Measurements from ENCODE around the gene TRIM37. TPM values are rescaled to one million over a fixed set of nuclear protein-coding genes. Genes with fewer than 3 reads are reported as not detected.
A peak's percentile ranks its signal among the peaks of the same experiment; 100 is the strongest.

Gene TRIM37
- total and polyA plus RNA-seq, 2 experiments from 2014 or later, result 25.6 to 30.0 TPM

DNA sequence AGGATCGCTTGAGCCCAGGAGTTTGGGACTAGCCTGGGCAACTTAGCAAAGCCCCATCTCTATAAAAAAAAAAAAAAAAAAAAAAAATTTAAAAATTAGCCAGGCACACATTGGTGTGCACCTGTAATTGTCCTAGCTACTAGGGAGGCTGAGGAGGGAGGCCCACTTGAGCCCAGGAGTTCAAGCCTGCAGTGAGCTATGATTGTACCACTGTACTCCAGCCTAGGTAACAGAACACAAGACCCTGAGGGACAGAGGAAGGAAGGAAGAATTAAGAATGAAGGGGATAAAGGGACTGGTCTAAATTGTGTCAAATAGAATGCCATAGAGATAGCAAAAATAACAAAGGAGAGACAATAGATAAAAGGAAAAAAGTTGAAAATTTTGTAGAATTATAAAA, 102.8 kb downstream of the TRIM37 start:
- DNase-seq (ENCODE audit: low read depth in 1 of 2, low spot score in 1 of 2), result no peak
- TF ChIP-seq, protein P1, sequence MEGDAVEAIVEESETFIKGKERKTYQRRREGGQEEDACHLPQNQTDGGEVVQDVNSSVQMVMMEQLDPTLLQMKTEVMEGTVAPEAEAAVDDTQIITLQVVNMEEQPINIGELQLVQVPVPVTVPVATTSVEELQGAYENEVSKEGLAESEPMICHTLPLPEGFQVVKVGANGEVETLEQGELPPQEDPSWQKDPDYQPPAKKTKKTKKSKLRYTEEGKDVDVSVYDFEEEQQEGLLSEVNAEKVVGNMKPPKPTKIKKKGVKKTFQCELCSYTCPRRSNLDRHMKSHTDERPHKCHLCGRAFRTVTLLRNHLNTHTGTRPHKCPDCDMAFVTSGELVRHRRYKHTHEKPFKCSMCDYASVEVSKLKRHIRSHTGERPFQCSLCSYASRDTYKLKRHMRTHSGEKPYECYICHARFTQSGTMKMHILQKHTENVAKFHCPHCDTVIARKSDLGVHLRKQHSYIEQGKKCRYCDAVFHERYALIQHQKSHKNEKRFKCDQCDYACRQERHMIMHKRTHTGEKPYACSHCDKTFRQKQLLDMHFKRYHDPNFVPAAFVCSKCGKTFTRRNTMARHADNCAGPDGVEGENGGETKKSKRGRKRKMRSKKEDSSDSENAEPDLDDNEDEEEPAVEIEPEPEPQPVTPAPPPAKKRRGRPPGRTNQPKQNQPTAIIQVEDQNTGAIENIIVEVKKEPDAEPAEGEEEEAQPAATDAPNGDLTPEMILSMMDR (IDR thresholded peaks at IDR 0.05; ENCODE audit: low read depth, low read length), result no peak

DNA sequence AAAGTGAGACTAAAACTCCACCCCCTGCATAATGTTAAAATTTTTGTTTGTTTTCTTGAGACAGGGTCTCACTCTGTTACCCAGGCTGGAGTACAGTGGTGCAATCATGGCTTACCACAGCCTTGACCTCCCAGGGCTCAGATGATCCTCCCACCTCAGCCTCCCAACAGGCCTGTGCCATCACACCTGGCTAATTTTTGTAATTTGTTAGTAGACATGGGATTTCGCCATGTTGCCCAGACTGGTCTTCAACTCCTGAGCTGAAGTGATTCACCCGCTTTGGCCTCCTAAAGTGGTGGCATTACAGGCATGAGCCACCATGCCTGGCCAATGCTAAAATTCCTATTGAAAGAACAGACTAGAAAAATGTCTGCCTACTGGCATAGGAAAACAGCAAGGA, 103.8 kb downstream of the TRIM37 start:
- DNase-seq (ENCODE audit: low read depth in 1 of 2, low spot score in 1 of 2), result no peak
- Histone ChIP-seq H3K4me1 (ENCODE audit: low read depth) (peaks cover 21% of the 10 kb centered on the region), H3K27me3 (no peaks in the 10 kb centered on the region), H3K4me3 (no peak overlapping the region), H3K9me3 (ENCODE audit: low read depth) (no peaks in the 10 kb centered on the region), H3K27ac (no peak overlapping the region), H3K36me3 (peaks cover 11% of the 10 kb centered on the region)
- TF ChIP-seq, protein P1 (IDR thresholded peaks at IDR 0.05; ENCODE audit: low read depth, low read length), result no peak

More for the DNA sequence above, 102.8 kb downstream of the TRIM37 start:
- no peaks in the 10 kb centered on the region for H3K27me3 ChIP-seq
- no peaks in the 10 kb centered on the region for H3K9me3 ChIP-seq (ENCODE audit: low read depth)
- no peak overlapping the region for H3K27ac ChIP-seq
- H3K4me1 ChIP-seq (ENCODE audit: low read depth), result peaks cover 31% of the 10 kb centered on the region
- peaks cover 4% of the 10 kb centered on the region for H3K36me3 ChIP-seq
- no peak overlapping the region for H3K4me3 ChIP-seq

DNA sequence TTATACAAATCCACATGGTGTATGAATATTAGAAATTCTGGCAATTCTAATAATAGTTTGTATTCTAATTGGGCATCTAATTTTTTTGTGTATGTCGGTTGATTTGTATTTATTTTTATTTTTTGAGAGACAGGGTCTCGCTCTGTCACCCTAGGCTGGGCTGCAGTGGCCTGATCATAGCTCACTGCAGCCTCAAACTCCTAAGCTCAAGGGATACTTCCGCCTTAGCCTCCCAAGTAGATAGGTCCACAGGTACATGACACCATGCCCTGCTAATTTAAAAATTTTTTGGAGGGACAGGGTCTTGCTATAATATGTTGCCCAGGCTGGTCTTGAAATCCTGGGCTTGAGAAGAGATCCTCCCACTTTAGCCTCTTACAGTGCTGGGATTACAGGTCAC, 104.6 kb downstream of the TRIM37 start:
- peaks cover 11% of the 10 kb centered on the region for H3K36me3 ChIP-seq
- TF ChIP-seq, protein P1 (IDR thresholded peaks at IDR 0.05; ENCODE audit: low read depth, low read length), result no peak
- H3K9me3 ChIP-seq (ENCODE audit: low read depth), result no peaks in the 10 kb centered on the region
- no peak overlapping the region for H3K4me3 ChIP-seq
- DNase-seq (ENCODE audit: low read depth in 1 of 2, low spot score in 1 of 2), result no peak
- H3K4me1 ChIP-seq (ENCODE audit: low read depth), result peaks cover 14% of the 10 kb centered on the region
- H3K27me3 ChIP-seq, result no peaks in the 10 kb centered on the region
- no peak overlapping the region for H3K27ac ChIP-seq

DNA sequence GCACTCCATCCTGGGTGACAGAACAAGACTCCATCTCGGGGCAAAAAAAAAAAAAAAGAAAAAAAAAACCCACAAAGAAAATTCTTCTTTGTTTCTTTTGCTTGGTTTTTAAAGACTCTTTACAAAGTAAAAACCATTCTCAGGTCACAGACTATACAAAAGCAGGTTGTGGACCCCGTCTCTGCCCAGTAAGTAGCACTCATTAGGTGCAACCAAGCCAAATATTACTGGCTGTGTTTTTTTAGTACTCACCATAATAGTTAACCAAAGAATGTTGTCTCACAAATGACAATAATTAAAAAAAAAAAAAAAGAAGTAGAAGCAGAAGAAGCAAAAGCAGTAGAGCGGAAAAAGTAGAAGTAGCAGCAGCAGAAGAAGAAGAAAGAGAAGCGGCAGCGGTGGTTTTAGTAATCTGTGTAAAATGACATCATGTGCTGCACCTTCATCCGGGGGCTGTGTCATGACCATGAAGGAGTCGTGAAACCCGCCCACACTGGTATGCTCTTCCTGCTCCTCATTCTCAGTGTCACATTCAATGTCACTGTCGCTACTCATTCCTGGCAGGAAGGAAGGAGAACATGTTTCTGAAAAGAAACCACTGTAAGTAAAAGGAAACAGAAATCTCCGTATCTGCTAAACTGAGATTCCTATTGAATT, 105.4 kb downstream of the TRIM37 start:
- TF ChIP-seq, protein P1 (IDR thresholded peaks at IDR 0.05; ENCODE audit: low read depth, low read length), result no peak
- Histone ChIP-seq H3K27me3 (no peaks in the 10 kb centered on the region), H3K4me1 (ENCODE audit: low read depth) (peaks cover 7% of the 10 kb centered on the region), H3K36me3 (peaks cover 11% of the 10 kb centered on the region), H3K9me3 (ENCODE audit: low read depth) (no peaks in the 10 kb centered on the region), H3K4me3 (no peak overlapping the region), H3K27ac (no peak overlapping the region)
- peak in 1 of 2 donors; percentile 67 for DNase-seq (ENCODE audit: low read depth in 1 of 2, low spot score in 1 of 2)

DNA sequence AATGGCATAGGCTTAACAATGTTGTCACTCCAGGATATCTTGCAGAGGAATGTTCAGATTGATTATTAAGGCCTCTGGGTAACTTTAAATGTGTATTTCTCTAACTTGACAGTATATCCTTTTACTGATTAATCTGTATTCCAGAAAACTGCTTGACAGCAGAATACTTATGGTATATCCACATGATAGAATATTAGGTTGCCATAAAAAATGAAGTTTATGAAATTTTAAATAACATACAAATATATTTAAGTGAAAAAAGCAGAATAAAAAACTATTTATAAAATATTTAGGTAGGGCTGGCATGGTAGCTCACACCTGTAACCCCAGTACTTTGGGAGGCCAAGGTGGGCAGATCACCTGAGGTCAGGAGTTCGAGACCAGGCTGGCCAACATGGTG, 106.7 kb downstream of the TRIM37 start:
- H3K27ac ChIP-seq, result no peak overlapping the region
- no peaks in the 10 kb centered on the region for H3K27me3 ChIP-seq
- DNase-seq (ENCODE audit: low read depth in 1 of 2, low spot score in 1 of 2), result no peak
- peaks cover 4% of the 10 kb centered on the region for H3K4me1 ChIP-seq (ENCODE audit: low read depth)
- H3K36me3 ChIP-seq, result peaks cover 11% of the 10 kb centered on the region
- TF ChIP-seq, protein P1 (IDR thresholded peaks at IDR 0.05; ENCODE audit: low read depth, low read length), result no peak
- no peaks in the 10 kb centered on the region for H3K9me3 ChIP-seq (ENCODE audit: low read depth)
- no peak overlapping the region for H3K4me3 ChIP-seq

Data from cardiac muscle cell (in vitro differentiated cells and primary cell).